ENCODE results near the gene HIVEP2.

- TF ChIP-seq POLR2A (IDR thresholded peaks at IDR 0.05; ENCODE audit: low read length) (no peak), GATA1 (IDR thresholded peaks at IDR 0.05; ENCODE audit: low read depth, low read length) (no peak)
Measured at GRCh38 chr6:142898927-142899895, 45.8 kb downstream of the HIVEP2 start.

All from erythroblast (primary cell).